Upper lobe of left lung (tissue), 4 donors: Measurements from ENCODE around the gene NRXN3.

Source experiments
- CTCF ChIP-seq, 6 experiments: fragments of 450-650 bp in 4 of 6; fragments of 200-600 bp in 2 of 6; sonication (generic) in 2 of 6; IDR thresholded peaks; one replicate each; pipeline ENCODE4 v1.5.1; 2016 to 2019; ENCODE audit warnings: antibody characterized with exemption in 6 of 6
- POLR2A ChIP-seq, 4 donors: fragments of 450-650 bp; IDR thresholded peaks; one replicate each; pipeline ENCODE4 v1.5.1; 2016 to 2017; ENCODE audit warnings: antibody characterized with exemption in 4 of 4, mild to moderate bottlenecking in 2 of 4
- POLR2AphosphoS5 ChIP-seq, 2 donors: sonication (generic); formaldehyde crosslinking; IDR thresholded peaks; one replicate each; pipeline ENCODE4 v1.5.1; 2017; ENCODE audit warnings: antibody characterized with exemption in 2 of 2

GRCh38 chr14:79483477-79484388 is 1313.6 kb downstream of the NRXN3 start:
- TF ChIP-seq CTCF (IDR thresholded peaks at IDR 0.05) (no peak), POLR2AphosphoS5 (IDR thresholded peaks at IDR 0.05) (no peak), POLR2A (IDR thresholded peaks at IDR 0.05) (no peak)
